ENCODE measurements around the gene PIP5KL1. TPM values are rescaled to one million over a fixed set of nuclear protein-coding genes. Genes with fewer than 3 reads are reported as not detected.

PIP5KL1 gene
- total RNA-seq, 1 experiment from 2014 or later, result 5.1 TPM

GRCh38 chr9:127908660-127908926 is 22.0 kb downstream of the PIP5KL1 start:
- ATAC-seq (no peak), DNase-seq (no peak)
- no peak overlapping the region for H3K27ac ChIP-seq (ENCODE audit: low read length)
- H4K20me1 ChIP-seq (ENCODE audit: low read length), result no peaks in the 10 kb centered on the region
- no peak overlapping the region for H3K9ac ChIP-seq (ENCODE audit: low read length)
- H3K4me3 ChIP-seq (ENCODE audit: low read length), result no peak overlapping the region
- ChIA-PET POLR2A (ENCODE audit: unreplicated experiment) (no interaction called here), CTCF (no interaction called here)
- no peaks in the 10 kb centered on the region for H3K27me3 ChIP-seq (ENCODE audit: low read length)
- no peak overlapping the region for H3K4me2 ChIP-seq (ENCODE audit: low read length)
- intact Hi-C loops (cut with micrococcal nuclease), result no loop called here
- H3K9me3 ChIP-seq (ENCODE audit: low read length), result no peaks in the 10 kb centered on the region
- no peaks in the 10 kb centered on the region for H3F3A ChIP-seq (ENCODE audit: low read length, unreplicated experiment)
- H2AFZ ChIP-seq (ENCODE audit: low read length), result no peak overlapping the region
- no peaks in the 10 kb centered on the region for H3K4me1 ChIP-seq (ENCODE audit: insufficient read depth, low read length)
- no peaks in the 10 kb centered on the region for H3K36me3 ChIP-seq (ENCODE audit: low read depth, low read length)
- H3K79me2 ChIP-seq (ENCODE audit: low read length), result no peaks in the 10 kb centered on the region
- TF ChIP-seq EZH2 (IDR thresholded peaks at IDR 0.05; ENCODE audit: low read length, unreplicated experiment) (no peak), EZH2phosphoT487 (IDR thresholded peaks at IDR 0.05; ENCODE audit: borderline replicate concordance, low read length) (no peak), CTCF (conservative IDR thresholded peaks at IDR 0.05; ENCODE audit: low read depth, low read length) (no peak)
- no TSS peak for BruUV-seq (replicated peaks)
- no peaks in the 10 kb centered on the region for H3K9me2 ChIP-seq (replicated peaks; ENCODE audit: low read length)

- TF ChIP-seq EZH2 (IDR thresholded peaks at IDR 0.05; ENCODE audit: low read length, unreplicated experiment) (no peak), CTCF (conservative IDR thresholded peaks at IDR 0.05; ENCODE audit: low read depth, low read length) (no peak), EZH2phosphoT487 (IDR thresholded peaks at IDR 0.05; ENCODE audit: borderline replicate concordance, low read length) (no peak)
- H3K9ac ChIP-seq (ENCODE audit: low read length), result no peak overlapping the region
- no peaks in the 10 kb centered on the region for H3K79me2 ChIP-seq (ENCODE audit: low read length)
- DNase-seq (no peak), ATAC-seq (no peak)
- no peak overlapping the region for H3K4me2 ChIP-seq (ENCODE audit: low read length)
- H3K27me3 ChIP-seq (ENCODE audit: low read length), result no peaks in the 10 kb centered on the region
- H3K4me3 ChIP-seq (ENCODE audit: low read length), result no peak overlapping the region
- H3K4me1 ChIP-seq (ENCODE audit: insufficient read depth, low read length), result no peaks in the 10 kb centered on the region
- no TSS peak for BruUV-seq (replicated peaks)
- no peaks in the 10 kb centered on the region for H3K9me2 ChIP-seq (replicated peaks; ENCODE audit: low read length)
- H3K36me3 ChIP-seq (ENCODE audit: low read depth, low read length), result no peaks in the 10 kb centered on the region
- H3F3A ChIP-seq (ENCODE audit: low read length, unreplicated experiment), result no peaks in the 10 kb centered on the region
- CTCF ChIA-PET, result no interaction called here
- H3K27ac ChIP-seq (ENCODE audit: low read length), result no peak overlapping the region
- no peak overlapping the region for H2AFZ ChIP-seq (ENCODE audit: low read length)
- H4K20me1 ChIP-seq (ENCODE audit: low read length), result no peaks in the 10 kb centered on the region
- no peaks in the 10 kb centered on the region for H3K9me3 ChIP-seq (ENCODE audit: low read length)
- POLR2A ChIA-PET (ENCODE audit: unreplicated experiment), result no interaction called here
- intact Hi-C loops (cut with micrococcal nuclease), result no loop called here
These were observed 22.5 kb downstream of the PIP5KL1 start for GRCh38 chr9:127907867-127908659.

GRCh38 chr9:127905788-127906191 is 24.8 kb downstream of the PIP5KL1 start:
- Histone ChIP-seq H3K4me1 (ENCODE audit: insufficient read depth, low read length) (no peaks in the 10 kb centered on the region), H2AFZ (ENCODE audit: low read length) (no peak overlapping the region), H3F3A (ENCODE audit: low read length, unreplicated experiment) (no peaks in the 10 kb centered on the region), H3K9me3 (ENCODE audit: low read length) (no peaks in the 10 kb centered on the region), H3K27ac (ENCODE audit: low read length) (no peak overlapping the region), H3K9me2 (replicated peaks; ENCODE audit: low read length) (no peaks in the 10 kb centered on the region), H3K4me2 (ENCODE audit: low read length) (no peak overlapping the region), H3K9ac (ENCODE audit: low read length) (no peak overlapping the region), H4K20me1 (ENCODE audit: low read length) (no peaks in the 10 kb centered on the region), H3K79me2 (ENCODE audit: low read length) (no peaks in the 10 kb centered on the region), H3K4me3 (ENCODE audit: low read length) (no peak overlapping the region), H3K27me3 (ENCODE audit: low read length) (no peaks in the 10 kb centered on the region), H3K36me3 (ENCODE audit: low read depth, low read length) (no peaks in the 10 kb centered on the region)
- CTCF ChIA-PET, result no interaction called here
- no TSS peak for BruUV-seq (replicated peaks)
- POLR2A ChIA-PET (ENCODE audit: unreplicated experiment), result no interaction called here
- intact Hi-C loops (cut with micrococcal nuclease), result no loop called here
- TF ChIP-seq EZH2phosphoT487 (IDR thresholded peaks at IDR 0.05; ENCODE audit: borderline replicate concordance, low read length) (no peak), CTCF (conservative IDR thresholded peaks at IDR 0.05; ENCODE audit: low read depth, low read length) (no peak), EZH2 (IDR thresholded peaks at IDR 0.05; ENCODE audit: low read length, unreplicated experiment) (no peak)
- DNase-seq, result no peak
- no peak for ATAC-seq
